SK-N-SH (cell line): Measurements from ENCODE around the gene LTV1. TPM values are rescaled to one million over a fixed set of nuclear protein-coding genes. Genes with fewer than 3 reads are reported as not detected.
"Not testable (repeated sequence)": the region's sequence is repeated elsewhere in the genome, so short reads cannot be mapped to it uniquely, and the experiment has no call there.

Source experiments
- CTCF ChIA-PET: fragments of 300-600, 350-600 bp; formaldehyde crosslinking; extraction: SDS; loops from one replicate; lab custom pipeline; 2021; lab: Yijun Ruan, JAX
- POLR2A ChIA-PET: fragments of 350-600 bp; sonication (Branson Sonifier 250); formaldehyde crosslinking; extraction: SDS; loops from one replicate; lab custom pipeline; 2020; ENCODE audit warnings: antibody characterized with exemption, inconsistent platforms; lab: Yijun Ruan, JAX
- DNase-seq: peaks from one replicate; pipeline ENCODE4 v3.0.0; 2012
- H2AFZ ChIP-seq: fragments of 200-600 bp; sonication (generic); 2 replicates; pipeline ENCODE4 v1.8.1; 2016; ENCODE audit warnings: antibody characterized with exemption, mild to moderate bottlenecking, low read depth
- H3F3A ChIP-seq: fragments of 200-600 bp; sonication (generic); replicated peaks from 2 replicates; pipeline ENCODE3; 2016; ENCODE audit warnings: antibody characterized with exemption, mild to moderate bottlenecking; ENCODE audit not compliant: insufficient read depth
- H3K27ac ChIP-seq, 2 experiments: fragments of 200-500 bp in 1 of 2; fragments of 200-600 bp in 1 of 2; sonication (Bioruptor generic) in 1 of 2; sonication (generic), shearing (Covaris generic) in 1 of 2; 2 replicates each; pipeline versions ENCODE4 v1.5.1 to v1.6.1; 2014 to 2016; ENCODE audit warnings: low read depth in 2 of 2, inconsistent platforms in 1 of 2, low read length in 1 of 2, mild to moderate bottlenecking in 1 of 2, mixed read lengths in 1 of 2
- H3K27me3 ChIP-seq: fragments of 200-600 bp; sonication (generic), shearing (Covaris generic); 2 replicates; pipeline ENCODE4 v1.6.1; 2016; ENCODE audit warnings: mixed run types; ENCODE audit not compliant: insufficient read depth
- H3K36me3 ChIP-seq, 2 experiments: fragments of 200-500 bp in 1 of 2; fragments of 200-600 bp in 1 of 2; sonication (Bioruptor generic) in 1 of 2; sonication (generic) in 1 of 2; replicated peaks in 1 of 2; 2 replicates each; pipeline versions ENCODE3 to v1.5.1; 2014 to 2016; ENCODE audit warnings: low read length in 1 of 2, mild to moderate bottlenecking in 1 of 2; ENCODE audit not compliant: insufficient read depth in 2 of 2, control insufficient read depth in 1 of 2
- H3K4me1 ChIP-seq, 2 experiments: fragments of 200-500 bp in 1 of 2; fragments of 200-600 bp in 1 of 2; sonication (Bioruptor generic) in 1 of 2; sonication (generic), shearing (Covaris generic) in 1 of 2; 2 replicates each; pipeline versions ENCODE4 v1.5.1 to v1.6.1; 2014 to 2016; ENCODE audit warnings: low read depth in 1 of 2, low read length in 1 of 2, mixed run types in 1 of 2; ENCODE audit not compliant: insufficient read depth in 2 of 2, control insufficient read depth in 1 of 2
- H3K4me2 ChIP-seq: fragments of 200-600 bp; sonication (generic), shearing (Covaris generic); 2 replicates; pipeline ENCODE4 v1.6.1; 2017; ENCODE audit warnings: mixed run types
- H3K4me3 ChIP-seq, 2 experiments: fragments of 200-500 bp in 1 of 2; fragments of 200-600 bp in 1 of 2; sonication (Bioruptor generic) in 1 of 2; sonication (generic), shearing (Covaris generic) in 1 of 2; 2 replicates each; pipeline versions ENCODE4 v1.5.1 to v1.8.1; 2014 to 2016; ENCODE audit warnings: low read depth in 2 of 2, inconsistent platforms in 1 of 2, low read length in 1 of 2, mild to moderate bottlenecking in 1 of 2, mixed read lengths in 1 of 2, moderate library complexity in 1 of 2
- H3K79me2 ChIP-seq: fragments of 200-600 bp; sonication (generic); 2 replicates; pipeline ENCODE4 v1.8.1; 2017; ENCODE audit warnings: mild to moderate bottlenecking; ENCODE audit not compliant: insufficient read depth
- H3K9ac ChIP-seq: fragments of 200-600 bp; sonication (generic); 2 replicates; pipeline ENCODE4 v1.6.1; 2017; ENCODE audit warnings: mixed run types
- H3K9me2 ChIP-seq: fragments of 200-600 bp; sonication (generic); 2 replicates; pipeline ENCODE4 v1.6.1; 2017; ENCODE audit warnings: mixed run types
- H3K9me3 ChIP-seq: fragments of 200-600 bp; sonication (generic); 2 replicates; pipeline ENCODE4 v1.6.1; 2017; ENCODE audit warnings: mixed run types, mild to moderate bottlenecking, moderate library complexity
- H4K20me1 ChIP-seq: fragments of 200-600 bp; sonication (generic); 2 replicates; pipeline ENCODE4 v1.6.1; 2017; ENCODE audit warnings: mild to moderate bottlenecking, mixed run types; ENCODE audit not compliant: insufficient read depth
- FOSL2 ChIP-seq: IDR thresholded peaks from 2 replicates; pipeline ENCODE4 v1.4.0; 2012; ENCODE audit warnings: low read depth, mild to moderate bottlenecking, moderate library complexity, borderline replicate concordance
- MEF2A ChIP-seq: IDR thresholded peaks from 2 replicates; pipeline ENCODE4 v1.4.0; 2012; ENCODE audit warnings: low read depth, borderline replicate concordance
- MXI1 ChIP-seq: IDR thresholded peaks from 2 replicates; pipeline ENCODE4 v1.6.1; 2012; ENCODE audit warnings: mild to moderate bottlenecking, low read depth, low read length, improper control_type of control experiment
- NFIC ChIP-seq: IDR thresholded peaks from 2 replicates; pipeline ENCODE4 v1.4.0; 2012; ENCODE audit warnings: borderline replicate concordance
- WGBS: methylation state at CpG from one replicate; pipeline ENCODE4 v1.1.6; 2017; ENCODE audit warnings: low lambda C conversion rate; 5-methylcytosine and 5-hydroxymethylcytosine counted together
- polyA plus RNA-seq, 3 experiments: library from polyadenylated mRNA; depleted of rRNA; stranded (reverse); fragments of >200 nt; gene quantifications; 2 replicates each; pipeline ENCODE4 v1.2.3, GENCODE V29; 2012
- TF ChIP-seq, protein P1 (sequence below): fragments of 150-350 bp; IDR thresholded peaks from 2 replicates; pipeline ENCODE4 v1.6.1; 2016; ENCODE audit warnings: mild to moderate bottlenecking, low read depth, low read length
- TF ChIP-seq, protein P2 (sequence below): IDR thresholded peaks from 2 replicates; pipeline ENCODE4 v1.4.0; 2012; ENCODE audit warnings: low read depth, borderline replicate concordance

The LTV1 gene
- polyA plus RNA-seq, 1 of the 3 experiments (the other 2 are of a cell fraction), result 19.4 TPM

GRCh38 chr6:143856762-143857161 is 13.6 kb downstream of the LTV1 start:
- H3F3A ChIP-seq, H3K27ac ChIP-seq, H3K9ac ChIP-seq, H2AFZ ChIP-seq, H4K20me1 ChIP-seq, H3K9me2 ChIP-seq, CTCF ChIA-PET, H3K4me2 ChIP-seq, H3K27me3 ChIP-seq, H3K9me3 ChIP-seq, H3K4me1 ChIP-seq, H3K4me3 ChIP-seq, POLR2A ChIA-PET, DNase-seq: not testable (repeated sequence)
- WGBS, result 100% methylated on average over 3 of the region's 6 CpGs
- H3K79me2 ChIP-seq, result peaks cover 50% of the 10 kb centered on the region
- H3K36me3 ChIP-seq, result peaks cover 54 to 90% of the 10 kb centered on the region in 2 experiments

DNA sequence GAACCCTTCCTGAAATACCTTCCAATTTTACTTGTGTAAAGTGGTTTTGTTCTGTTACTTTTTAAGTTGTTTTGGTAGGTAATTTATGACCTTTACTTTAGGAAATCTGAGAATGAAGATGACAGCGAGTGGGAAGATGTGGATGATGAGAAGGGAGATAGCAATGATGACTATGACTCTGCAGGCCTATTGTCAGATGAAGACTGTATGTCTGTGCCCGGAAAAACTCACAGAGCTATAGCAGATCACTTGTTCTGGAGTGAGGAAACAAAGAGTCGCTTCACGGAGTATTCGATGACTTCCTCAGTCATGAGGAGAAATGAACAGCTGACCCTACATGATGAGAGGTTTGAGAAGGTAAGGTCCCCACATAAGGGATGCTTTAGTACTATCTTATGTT is 14.5 kb downstream of the LTV1 start:
- DNase-seq, result no peak
- CTCF ChIA-PET, result no interaction called here
- WGBS, result 94% methylated on average over 5 of the region's 5 CpGs
- Histone ChIP-seq H3K9me3 (no peaks in the 10 kb centered on the region), H4K20me1 (no peaks in the 10 kb centered on the region), H3F3A (no peaks in the 10 kb centered on the region), H3K27ac (no peak overlapping the region), H2AFZ (no peak overlapping the region), H3K4me3 (no peak overlapping the region), H3K4me2 (no peak overlapping the region), H3K79me2 (peaks cover 41% of the 10 kb centered on the region), H3K36me3 (peaks cover 63 to 88% of the 10 kb centered on the region in 2 experiments), H3K4me1 (no peaks in the 10 kb centered on the region), H3K27me3 (no peaks in the 10 kb centered on the region), H3K9me2 (no peaks in the 10 kb centered on the region), H3K9ac (no peak overlapping the region)
- POLR2A ChIA-PET, result no interaction called here
- TF ChIP-seq FOSL2 (no peak), NFIC (no peak), MXI1 (no peak)
- TF ChIP-seq, protein P1, sequence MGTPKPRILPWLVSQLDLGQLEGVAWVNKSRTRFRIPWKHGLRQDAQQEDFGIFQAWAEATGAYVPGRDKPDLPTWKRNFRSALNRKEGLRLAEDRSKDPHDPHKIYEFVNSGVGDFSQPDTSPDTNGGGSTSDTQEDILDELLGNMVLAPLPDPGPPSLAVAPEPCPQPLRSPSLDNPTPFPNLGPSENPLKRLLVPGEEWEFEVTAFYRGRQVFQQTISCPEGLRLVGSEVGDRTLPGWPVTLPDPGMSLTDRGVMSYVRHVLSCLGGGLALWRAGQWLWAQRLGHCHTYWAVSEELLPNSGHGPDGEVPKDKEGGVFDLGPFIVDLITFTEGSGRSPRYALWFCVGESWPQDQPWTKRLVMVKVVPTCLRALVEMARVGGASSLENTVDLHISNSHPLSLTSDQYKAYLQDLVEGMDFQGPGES, result no peak
- TF ChIP-seq, protein P2, sequence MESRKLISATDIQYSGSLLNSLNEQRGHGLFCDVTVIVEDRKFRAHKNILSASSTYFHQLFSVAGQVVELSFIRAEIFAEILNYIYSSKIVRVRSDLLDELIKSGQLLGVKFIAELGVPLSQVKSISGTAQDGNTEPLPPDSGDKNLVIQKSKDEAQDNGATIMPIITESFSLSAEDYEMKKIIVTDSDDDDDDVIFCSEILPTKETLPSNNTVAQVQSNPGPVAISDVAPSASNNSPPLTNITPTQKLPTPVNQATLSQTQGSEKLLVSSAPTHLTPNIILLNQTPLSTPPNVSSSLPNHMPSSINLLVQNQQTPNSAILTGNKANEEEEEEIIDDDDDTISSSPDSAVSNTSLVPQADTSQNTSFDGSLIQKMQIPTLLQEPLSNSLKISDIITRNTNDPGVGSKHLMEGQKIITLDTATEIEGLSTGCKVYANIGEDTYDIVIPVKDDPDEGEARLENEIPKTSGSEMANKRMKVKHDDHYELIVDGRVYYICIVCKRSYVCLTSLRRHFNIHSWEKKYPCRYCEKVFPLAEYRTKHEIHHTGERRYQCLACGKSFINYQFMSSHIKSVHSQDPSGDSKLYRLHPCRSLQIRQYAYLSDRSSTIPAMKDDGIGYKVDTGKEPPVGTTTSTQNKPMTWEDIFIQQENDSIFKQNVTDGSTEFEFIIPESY, result no peak

- no peaks in the 10 kb centered on the region for H4K20me1 ChIP-seq
- TF ChIP-seq MEF2A, result no peak
- no peaks in the 10 kb centered on the region for H3K4me1 ChIP-seq
- WGBS, result 98% methylated on average over 3 of the region's 3 CpGs
- POLR2A ChIA-PET, result interaction anchor here (1.3 kb wide), 1 partner anchor 17 kb away, joined by 3 read pairs; the partner anchor contains the start of gene LTV1
- H3F3A ChIP-seq, result peaks cover 9% of the 10 kb centered on the region
- H2AFZ ChIP-seq, result no peak overlapping the region
- H3K4me3 ChIP-seq, result no peak overlapping the region
- no peak overlapping the region for H3K27ac ChIP-seq
- H3K79me2 ChIP-seq, result peaks cover 17% of the 10 kb centered on the region; the same call in 1 of the 2 replicates
- no peaks in the 10 kb centered on the region for H3K9me3 ChIP-seq
- H3K27me3 ChIP-seq, result no peaks in the 10 kb centered on the region
- no peak overlapping the region for H3K4me2 ChIP-seq
- CTCF ChIA-PET, result interaction anchor here (0.9 kb wide), 1 partner anchor 25 kb away, joined by 3 read pairs; no protein-coding TSS in a partner anchor
- peaks cover 84 to 94% of the 10 kb centered on the region in 2 experiments for H3K36me3 ChIP-seq
- DNase-seq, result no peak
- H3K9ac ChIP-seq, result no peak overlapping the region
- H3K9me2 ChIP-seq, result no peaks in the 10 kb centered on the region
These were observed 16.9 kb downstream of the LTV1 start for GRCh38 chr6:143859891-143860660.
